Urothelium cell line (cell line): Measurements from ENCODE around the gene POLR2J.
"Not testable (repeated sequence)": the region's sequence is repeated elsewhere in the genome, so short reads cannot be mapped to it uniquely, and the experiment has no call there.

Experiments used
- DNase-seq: peaks from one replicate; pipeline ENCODE4 v3.0.0; 2011; ENCODE audit warnings: low spot score, mixed read lengths
- FAIRE-seq: peaks from 2 replicates; lab custom pipeline; 2011; peaks lifted over from hg19 to GRCh38; lab: Jason Lieb, UNC

Gene POLR2J

DNA sequence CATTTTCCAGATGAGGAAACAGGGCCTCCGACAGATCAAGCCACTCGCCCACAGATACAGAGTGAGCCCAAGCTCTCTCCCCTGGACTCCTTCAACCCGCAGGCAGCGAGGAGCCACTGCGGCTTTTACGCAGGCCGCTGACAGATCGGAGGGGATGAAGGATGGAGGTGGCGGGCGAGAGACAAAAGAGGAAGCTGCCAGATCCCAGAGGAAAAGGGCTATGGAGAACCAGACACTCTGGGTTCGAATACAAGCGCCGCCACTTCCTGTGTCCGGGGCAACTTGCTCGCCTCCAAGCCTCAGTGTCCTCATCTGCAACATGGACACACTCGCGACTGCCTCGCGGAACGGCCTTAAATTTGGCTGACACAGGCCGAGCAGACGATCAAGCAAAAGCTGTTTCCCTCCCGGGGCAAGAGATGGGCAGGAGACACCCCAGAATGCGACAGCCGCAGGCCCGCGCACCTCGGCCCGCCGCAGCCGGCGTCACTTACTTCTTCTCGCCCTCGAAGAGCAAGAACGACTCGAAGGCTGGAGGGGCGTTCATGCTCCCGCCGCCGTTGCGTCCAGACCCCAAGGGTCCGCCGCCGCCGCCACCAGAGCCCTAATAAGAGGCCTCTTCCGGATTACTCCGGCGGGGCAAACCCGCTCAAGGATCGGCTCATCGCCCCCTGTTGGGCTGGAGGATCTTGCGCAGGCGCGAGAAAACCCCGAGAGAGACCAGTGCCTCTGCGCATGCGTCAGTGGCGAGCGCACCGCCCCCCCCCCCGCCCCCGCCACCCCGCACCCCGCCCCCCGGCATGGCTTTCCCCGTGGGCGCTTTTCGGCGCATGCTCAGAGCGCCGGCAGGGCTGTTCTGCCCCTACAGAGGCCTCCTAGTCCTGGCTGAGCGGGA, at the start of gene POLR2J:
Gene POLR2J, minus strand, starts transcription at position 609 of the 895 bp plus-strand sequence. Its CDS starts 62 bp downstream, at position 547.
- FAIRE-seq, DNase-seq: not testable (repeated sequence)

DNA sequence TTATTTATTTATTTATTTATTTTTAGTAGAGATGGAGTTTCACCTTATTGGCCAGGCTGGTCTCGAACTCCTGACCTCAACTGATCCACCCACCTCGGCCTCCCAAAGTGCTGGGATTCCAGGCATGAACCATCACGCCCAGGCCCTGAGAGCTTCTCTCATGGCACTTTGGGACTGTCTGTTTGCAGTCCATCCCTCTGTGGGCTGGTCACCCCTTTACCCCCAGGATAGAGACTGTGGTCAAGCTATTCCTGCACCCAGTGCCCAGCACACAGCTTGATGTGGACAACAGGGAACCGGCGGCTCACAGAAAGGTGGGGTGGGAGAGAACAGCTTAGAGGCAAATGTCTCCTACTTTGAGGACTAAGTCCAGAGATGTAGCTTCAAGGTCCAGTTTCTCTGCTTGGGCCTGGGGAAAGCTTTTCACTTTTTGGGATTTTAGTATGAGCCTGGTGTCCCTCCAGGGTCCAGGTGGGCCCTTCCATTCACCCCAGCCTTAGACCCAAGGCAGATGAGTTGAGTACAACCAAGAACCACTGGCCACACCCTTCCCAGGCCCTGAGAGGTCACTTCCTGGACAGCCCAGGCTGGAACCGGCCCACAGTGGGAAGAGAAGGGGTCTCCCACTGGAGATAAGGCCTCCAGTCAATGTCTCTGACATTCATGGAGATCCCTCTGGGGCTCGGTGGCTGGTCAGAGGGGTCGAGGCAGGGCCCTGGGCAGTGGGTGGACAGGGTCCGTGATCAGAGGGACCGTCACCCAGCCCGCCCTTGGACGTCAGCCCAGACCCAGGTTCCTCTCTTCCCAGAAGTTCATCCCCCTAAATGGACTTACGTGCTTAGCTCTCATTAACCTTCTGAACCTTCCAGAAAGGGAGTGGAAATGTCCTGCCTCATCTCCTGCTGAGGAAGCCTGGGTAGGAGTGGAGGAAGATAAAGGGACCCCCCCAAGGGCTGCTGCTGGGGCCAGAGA, 49.4 kb upstream of the POLR2J start:
- FAIRE-seq, DNase-seq: not testable (repeated sequence)

DNA sequence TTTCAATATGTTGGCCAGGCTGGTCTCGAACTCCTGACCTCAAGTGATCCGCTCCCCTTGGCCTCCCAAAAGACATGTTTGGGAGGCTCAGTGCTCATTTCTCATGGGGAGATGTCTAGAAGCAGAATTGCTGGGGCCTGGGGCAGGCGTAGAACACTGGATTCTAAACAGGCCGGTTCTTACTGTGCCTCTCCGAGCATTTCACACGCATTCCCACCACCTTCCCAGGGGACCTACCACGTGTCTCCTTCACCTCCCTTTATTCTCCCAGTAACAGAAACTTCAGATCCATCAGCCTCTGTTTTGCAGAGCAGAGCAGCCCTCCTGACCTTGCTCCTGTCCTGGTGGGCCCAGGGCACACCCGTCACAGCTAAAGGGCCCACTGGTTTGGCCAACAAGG, 48.5 kb upstream of the POLR2J start:
- not testable (repeated sequence) for DNase-seq, FAIRE-seq

DNA sequence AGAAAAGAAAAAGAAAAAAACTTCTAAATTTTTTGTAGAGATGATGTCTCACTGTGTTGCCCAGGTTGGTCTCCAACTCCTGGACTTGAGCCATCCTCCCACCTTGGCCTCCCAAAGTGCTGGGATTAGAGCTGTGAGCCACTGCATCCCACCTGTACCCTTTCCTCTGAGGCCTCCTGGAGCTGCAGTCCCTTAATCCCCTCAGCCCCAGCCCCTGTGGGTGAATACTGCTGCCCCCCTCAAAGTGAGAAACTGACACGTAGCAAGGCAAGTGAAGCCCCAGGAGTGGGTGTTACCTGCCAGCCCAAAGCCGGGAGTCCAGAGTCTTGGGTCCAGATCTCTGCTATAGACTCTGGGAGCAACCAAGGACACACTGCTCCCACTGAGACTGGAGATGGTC, 46.1 kb upstream of the POLR2J start:
- FAIRE-seq, DNase-seq: not testable (repeated sequence)

GRCh38 chr7:102520797-102521196, 42.1 kb upstream of the POLR2J start:
- FAIRE-seq, DNase-seq: not testable (repeated sequence)

DNA sequence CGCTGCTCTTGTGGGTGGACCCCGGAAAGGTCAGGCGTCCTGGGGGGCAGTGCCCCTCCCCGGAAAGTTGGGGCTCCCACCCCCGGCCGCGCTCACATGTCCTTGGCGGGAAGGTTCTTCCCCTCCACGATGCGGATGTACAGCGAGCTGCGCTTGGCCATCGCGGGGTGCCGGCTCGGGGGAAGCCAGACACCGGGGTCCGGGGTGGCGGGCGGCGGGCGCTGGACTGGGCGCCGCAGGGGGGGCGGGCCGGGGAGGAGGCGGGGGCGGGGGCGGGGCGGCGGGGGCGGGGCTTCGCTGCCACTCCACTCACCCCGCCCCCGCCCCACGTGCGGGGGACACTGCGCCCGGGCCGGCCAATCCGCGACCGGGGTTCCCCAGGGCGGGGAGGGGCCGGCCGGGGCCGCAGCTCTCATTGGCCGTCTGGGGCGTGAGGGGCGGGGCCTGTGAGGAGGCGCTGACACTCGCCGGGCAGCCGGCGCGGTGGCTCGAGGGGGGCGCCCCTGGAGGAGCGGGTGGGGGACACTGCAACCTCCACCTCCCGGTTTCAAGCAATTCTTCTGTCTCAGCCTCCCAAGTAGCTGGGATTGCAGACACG, 38.9 kb upstream of the POLR2J start, which contains the start of gene RASA4B:
Gene RASA4B, minus strand, starts transcription at position 228 of the 598 bp plus-strand sequence. Its CDS starts 67 bp downstream, at position 161.
- not testable (repeated sequence) for FAIRE-seq, DNase-seq

GRCh38 chr7:102516951-102517350, 38.2 kb upstream of the POLR2J start:
- not testable (repeated sequence) for DNase-seq, FAIRE-seq

GRCh38 chr7:102515889-102516288, 37.2 kb upstream of the POLR2J start:
- not testable (repeated sequence) for FAIRE-seq

GRCh38 chr7:102514881-102515721, 36.4 kb upstream of the POLR2J start:
- FAIRE-seq, DNase-seq: not testable (repeated sequence)

More at GRCh38 chr7:102515889-102516288, 37.2 kb upstream of the POLR2J start:
- DNase-seq: not testable (repeated sequence)

DNA sequence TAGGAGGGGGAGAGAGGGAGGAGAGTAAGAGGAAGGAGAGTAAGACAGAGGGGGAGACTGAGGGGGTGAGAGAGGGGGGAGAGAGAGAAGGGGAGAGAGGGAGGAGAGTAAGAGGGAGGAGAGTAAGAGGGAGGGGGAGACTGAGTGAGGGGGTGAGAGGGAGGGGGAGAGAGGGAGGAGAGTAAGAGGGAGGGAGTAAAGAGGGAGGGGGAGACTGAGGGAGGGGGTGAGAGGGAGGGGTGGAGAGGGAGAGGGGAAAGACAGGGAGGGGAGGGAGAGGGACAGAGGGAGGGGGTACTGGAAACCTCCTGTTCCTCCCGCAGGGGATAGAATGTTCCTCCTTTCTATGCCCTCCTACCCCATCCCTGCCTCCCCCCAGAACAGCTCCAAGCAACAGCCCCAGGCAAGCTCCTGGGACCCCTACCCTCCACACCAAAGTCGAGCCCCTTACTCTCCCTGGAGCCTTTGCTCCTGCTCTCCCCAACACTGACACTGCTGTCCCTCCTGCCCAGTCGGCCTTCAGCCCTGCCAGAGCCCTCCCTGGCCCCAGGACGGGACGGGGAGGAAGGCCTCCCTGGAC, 34.0 kb upstream of the POLR2J start:
- not testable (repeated sequence) for DNase-seq

DNA sequence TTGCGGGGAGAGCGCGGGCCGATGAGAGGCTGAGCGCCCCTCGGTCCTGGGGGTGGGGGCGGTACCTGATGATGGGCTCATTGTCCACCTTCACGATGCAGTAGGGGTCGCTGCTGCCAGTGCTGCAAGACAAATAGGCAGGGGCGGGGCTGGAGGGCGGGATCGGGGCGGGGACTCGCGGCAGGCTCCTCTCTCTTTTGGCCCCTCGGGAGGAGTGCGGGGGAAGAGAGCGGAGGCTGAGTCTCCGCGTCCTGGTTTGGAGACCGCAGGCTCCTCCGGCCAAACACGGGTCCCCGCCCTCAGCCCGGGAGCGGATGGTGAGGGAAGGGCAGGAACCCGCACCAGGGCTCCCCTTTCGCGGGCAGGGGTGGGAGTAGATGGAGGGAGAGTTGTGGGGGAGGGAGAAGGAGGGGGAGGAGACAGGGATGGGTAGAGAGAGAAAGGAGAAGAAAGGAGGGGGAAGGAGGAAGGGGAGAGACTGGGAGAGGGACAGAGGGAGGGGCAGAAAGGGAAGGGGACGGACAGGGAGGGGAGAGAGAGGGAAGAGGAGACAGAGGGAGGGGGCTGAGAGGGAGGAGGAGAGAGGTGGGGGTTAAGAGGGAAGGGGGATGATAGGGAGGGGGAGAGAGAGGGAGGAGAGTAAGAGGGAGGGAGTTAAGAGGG, 33.3 kb upstream of the POLR2J start:
- peak; percentile 9 for FAIRE-seq

More for the DNA sequence above, 34.0 kb upstream of the POLR2J start:
- not testable (repeated sequence) for FAIRE-seq

DNA sequence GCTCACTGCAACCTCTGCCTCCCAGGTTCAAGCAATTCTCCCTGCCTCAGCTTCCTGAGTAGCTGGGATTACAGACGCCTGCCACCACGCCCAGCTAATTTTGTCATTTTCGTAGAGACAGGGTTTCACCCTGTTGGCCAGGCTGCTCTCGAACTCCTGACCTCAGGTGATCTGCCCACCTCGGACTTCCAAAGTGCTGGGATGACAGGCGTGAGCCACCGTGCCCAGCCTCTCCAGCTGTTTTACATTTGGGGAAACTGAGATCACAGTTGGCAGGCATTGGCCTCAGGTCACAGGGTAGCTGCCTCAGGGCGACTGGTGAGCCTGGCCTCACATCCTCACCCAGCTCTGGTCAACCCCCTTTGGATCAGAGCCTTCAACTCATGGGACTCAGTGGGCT, 31.9 kb upstream of the POLR2J start:
- DNase-seq, FAIRE-seq: not testable (repeated sequence)

More for the DNA sequence above, 33.3 kb upstream of the POLR2J start:
- not testable (repeated sequence) for DNase-seq

DNA sequence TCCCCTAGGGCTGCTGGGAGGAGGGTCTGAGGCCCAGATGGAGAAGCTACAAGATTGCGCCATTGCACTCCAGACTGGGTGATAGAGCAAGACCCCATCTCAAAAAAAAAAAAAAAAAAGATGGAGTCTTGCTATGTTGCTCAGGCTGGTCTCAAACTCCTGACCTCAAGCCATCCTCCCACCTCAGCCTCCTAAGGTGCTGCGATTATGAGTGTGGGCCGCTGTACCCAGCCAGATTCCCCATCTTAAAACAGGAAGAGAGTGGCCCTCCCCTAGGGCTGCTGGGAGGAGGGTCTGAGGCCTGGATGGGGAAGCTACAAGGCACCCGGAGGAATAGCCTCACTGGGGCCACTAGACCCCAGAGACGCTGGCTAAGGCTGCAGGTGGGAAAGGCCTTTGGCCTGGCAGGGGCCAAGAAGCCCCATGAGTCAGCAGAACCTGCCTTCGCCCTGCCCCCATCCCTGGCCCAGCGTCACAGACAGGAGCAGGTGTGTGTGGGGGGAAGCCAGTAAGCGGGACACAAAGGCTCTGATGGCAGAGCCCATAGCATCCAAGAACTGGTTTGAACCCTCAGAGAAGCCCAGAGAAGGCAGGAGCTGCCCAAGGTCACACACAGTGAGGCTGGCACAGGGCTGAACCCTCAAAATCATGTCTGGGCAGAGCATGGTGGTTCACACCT, 28.8 kb upstream of the POLR2J start:
- not testable (repeated sequence) for FAIRE-seq, DNase-seq

GRCh38 chr7:102505298-102506185, 26.8 kb upstream of the POLR2J start:
- not testable (repeated sequence) for FAIRE-seq, DNase-seq

GRCh38 chr7:102503141-102503540, 24.4 kb upstream of the POLR2J start:
- not testable (repeated sequence) for DNase-seq, FAIRE-seq

DNA sequence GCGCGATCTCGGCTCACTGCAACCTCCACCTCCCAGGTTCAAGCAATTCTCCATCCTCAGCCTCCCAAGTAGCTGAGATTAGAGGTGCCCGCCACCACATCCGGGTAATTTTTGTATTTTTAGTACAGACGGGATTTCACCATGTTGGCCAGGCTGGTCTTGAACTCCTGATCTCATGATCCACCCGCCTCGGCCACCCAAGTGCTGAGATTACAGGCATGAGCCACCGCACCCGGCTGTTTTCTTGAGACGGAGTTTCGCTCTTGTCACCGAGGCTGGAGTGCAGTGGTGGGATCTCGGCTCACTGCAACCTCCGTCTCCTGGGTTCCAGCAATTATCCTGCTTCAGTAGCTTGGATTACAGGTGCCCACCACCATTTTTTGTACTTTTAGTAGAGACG, 19.6 kb upstream of the POLR2J start:
- DNase-seq, FAIRE-seq: not testable (repeated sequence)

GRCh38 chr7:102497308-102497707, 18.6 kb upstream of the POLR2J start:
- FAIRE-seq, DNase-seq: not testable (repeated sequence)
